ENCODE data around the gene KCNE4.

Gene KCNE4

GRCh38 chr2:223081789-223082188 is 29.8 kb downstream of the KCNE4 start:
- Histone ChIP-seq H3K9me3 (ENCODE audit: insufficient read depth, low read length, severe bottlenecking) (no peaks in the 10 kb centered on the region), H2AFZ (ENCODE audit: low read depth, low read length) (no peak overlapping the region), H3K27me3 (ENCODE audit: insufficient read depth, low read length, poor library complexity) (no peaks in the 10 kb centered on the region), H3K27ac (ENCODE audit: low read length) (no peak overlapping the region), H4K20me1 (ENCODE audit: insufficient read depth, low read length) (no peaks in the 10 kb centered on the region), H3K79me2 (ENCODE audit: insufficient read depth, low read length) (no peaks in the 10 kb centered on the region), H3K4me1 (ENCODE audit: insufficient read depth, low read length) (no peaks in the 10 kb centered on the region), H3K9ac (ENCODE audit: low read depth, low read length) (no peak overlapping the region), H3K4me2 (ENCODE audit: insufficient read depth, low read length) (no peak overlapping the region), H3K4me3 (ENCODE audit: low read depth in 1 of 2, low read length in 2 of 2) (no peak overlapping the region), H3K36me3 (ENCODE audit: insufficient read depth, low read length) (no peaks in the 10 kb centered on the region)
- ATAC-seq (ENCODE audit: insufficient read depth, low read depth) (no peak), DNase-seq (no peak)
- TF ChIP-seq EZH2 (IDR thresholded peaks at IDR 0.05; ENCODE audit: borderline replicate concordance, low read depth, low read length, severe bottlenecking), result no peak
- TF ChIP-seq, protein P1, sequence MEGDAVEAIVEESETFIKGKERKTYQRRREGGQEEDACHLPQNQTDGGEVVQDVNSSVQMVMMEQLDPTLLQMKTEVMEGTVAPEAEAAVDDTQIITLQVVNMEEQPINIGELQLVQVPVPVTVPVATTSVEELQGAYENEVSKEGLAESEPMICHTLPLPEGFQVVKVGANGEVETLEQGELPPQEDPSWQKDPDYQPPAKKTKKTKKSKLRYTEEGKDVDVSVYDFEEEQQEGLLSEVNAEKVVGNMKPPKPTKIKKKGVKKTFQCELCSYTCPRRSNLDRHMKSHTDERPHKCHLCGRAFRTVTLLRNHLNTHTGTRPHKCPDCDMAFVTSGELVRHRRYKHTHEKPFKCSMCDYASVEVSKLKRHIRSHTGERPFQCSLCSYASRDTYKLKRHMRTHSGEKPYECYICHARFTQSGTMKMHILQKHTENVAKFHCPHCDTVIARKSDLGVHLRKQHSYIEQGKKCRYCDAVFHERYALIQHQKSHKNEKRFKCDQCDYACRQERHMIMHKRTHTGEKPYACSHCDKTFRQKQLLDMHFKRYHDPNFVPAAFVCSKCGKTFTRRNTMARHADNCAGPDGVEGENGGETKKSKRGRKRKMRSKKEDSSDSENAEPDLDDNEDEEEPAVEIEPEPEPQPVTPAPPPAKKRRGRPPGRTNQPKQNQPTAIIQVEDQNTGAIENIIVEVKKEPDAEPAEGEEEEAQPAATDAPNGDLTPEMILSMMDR (IDR thresholded peaks at IDR 0.05; ENCODE audit: borderline replicate concordance, extremely low read depth, low read length, poor library complexity, severe bottlenecking), result no peak

GRCh38 chr2:223082706-223083105 is 30.7 kb downstream of the KCNE4 start:
- Histone ChIP-seq H3K4me2 (ENCODE audit: insufficient read depth, low read length) (no peak overlapping the region), H2AFZ (ENCODE audit: low read depth, low read length) (no peak overlapping the region), H3K9ac (ENCODE audit: low read depth, low read length) (no peak overlapping the region), H3K36me3 (ENCODE audit: insufficient read depth, low read length) (no peaks in the 10 kb centered on the region), H3K27me3 (ENCODE audit: insufficient read depth, low read length, poor library complexity) (no peaks in the 10 kb centered on the region), H3K4me3 (ENCODE audit: low read depth in 1 of 2, low read length in 2 of 2) (no peak overlapping the region), H4K20me1 (ENCODE audit: insufficient read depth, low read length) (no peaks in the 10 kb centered on the region), H3K9me3 (ENCODE audit: insufficient read depth, low read length, severe bottlenecking) (no peaks in the 10 kb centered on the region), H3K27ac (ENCODE audit: low read length) (no peak overlapping the region), H3K4me1 (ENCODE audit: insufficient read depth, low read length) (no peaks in the 10 kb centered on the region), H3K79me2 (ENCODE audit: insufficient read depth, low read length) (no peaks in the 10 kb centered on the region)
- ATAC-seq (ENCODE audit: insufficient read depth, low read depth) (no peak), DNase-seq (no peak)
- no peak for TF ChIP-seq EZH2 (IDR thresholded peaks at IDR 0.05; ENCODE audit: borderline replicate concordance, low read depth, low read length, severe bottlenecking)
- TF ChIP-seq, protein P1 (IDR thresholded peaks at IDR 0.05; ENCODE audit: borderline replicate concordance, extremely low read depth, low read length, poor library complexity, severe bottlenecking), result no peak

- no peaks in the 10 kb centered on the region for H3K9me3 ChIP-seq (ENCODE audit: insufficient read depth, low read length, severe bottlenecking)
- no peak overlapping the region for H3K9ac ChIP-seq (ENCODE audit: low read depth, low read length)
- H3K4me3 ChIP-seq (ENCODE audit: low read depth in 1 of 2, low read length in 2 of 2), result no peak overlapping the region
- no peak overlapping the region for H3K27ac ChIP-seq (ENCODE audit: low read length)
- ATAC-seq (ENCODE audit: insufficient read depth, low read depth), result no peak
- no peaks in the 10 kb centered on the region for H3K4me1 ChIP-seq (ENCODE audit: insufficient read depth, low read length)
- no peak overlapping the region for H2AFZ ChIP-seq (ENCODE audit: low read depth, low read length)
- H3K27me3 ChIP-seq (ENCODE audit: insufficient read depth, low read length, poor library complexity), result no peaks in the 10 kb centered on the region
- TF ChIP-seq EZH2 (IDR thresholded peaks at IDR 0.05; ENCODE audit: borderline replicate concordance, low read depth, low read length, severe bottlenecking), result no peak
- TF ChIP-seq, protein P1 (IDR thresholded peaks at IDR 0.05; ENCODE audit: borderline replicate concordance, extremely low read depth, low read length, poor library complexity, severe bottlenecking), result no peak
- no peaks in the 10 kb centered on the region for H3K79me2 ChIP-seq (ENCODE audit: insufficient read depth, low read length)
- no peaks in the 10 kb centered on the region for H3K36me3 ChIP-seq (ENCODE audit: insufficient read depth, low read length)
- no peak overlapping the region for H3K4me2 ChIP-seq (ENCODE audit: insufficient read depth, low read length)
- no peaks in the 10 kb centered on the region for H4K20me1 ChIP-seq (ENCODE audit: insufficient read depth, low read length)
- DNase-seq, result no peak
Observed at GRCh38 chr2:223083402-223084070, 31.5 kb downstream of the KCNE4 start.

Measured in DND-41 (cell line).